Measurements from ENCODE around the gene KDM5C.
A peak's percentile ranks its signal among the peaks of the same experiment; 100 is the strongest.

Gene KDM5C

GRCh38 chrX:53224860-53225797 lies at the start of gene KDM5C:
Gene KDM5C (minus strand): TSS chrX:53225207. CDS start chrX:53224889, 318 bp downstream.
- H3K4me3 ChIP-seq, result peak within 1 kb of the TSS; percentile 70 to 92 (median 79)

GRCh38 chrX:53272808-53273337 lies 47.9 kb upstream of the KDM5C start:
- H3K4me3 ChIP-seq, result no peak overlapping the region

More at GRCh38 chrX:53224860-53225797, at the start of gene KDM5C:
- peak within 1 kb of the TSS; percentile 76 to 99 (median 95) for H3K27ac ChIP-seq

GRCh38 chrX:53269536-53270107 lies 44.6 kb upstream of the KDM5C start:
- Histone ChIP-seq H3K27ac (no peak overlapping the region), H3K4me3 (no peak overlapping the region)

More at GRCh38 chrX:53272808-53273337, 47.9 kb upstream of the KDM5C start:
- H3K27ac ChIP-seq, result no peak overlapping the region

GRCh38 chrX:53268173-53268572 lies 43.2 kb upstream of the KDM5C start:
- H3K4me3 ChIP-seq, result no peak overlapping the region

GRCh38 chrX:53266914-53267313 lies 41.9 kb upstream of the KDM5C start:
- Histone ChIP-seq H3K4me3 (no peak overlapping the region), H3K27ac (peak overlapping the region in 10 of 21 experiments; percentile 16 to 60 (median 44))

More at GRCh38 chrX:53268173-53268572, 43.2 kb upstream of the KDM5C start:
- H3K27ac ChIP-seq, result peak overlapping the region in 4 of 21 experiments; percentile 11 to 36 (median 30)

GRCh38 chrX:53265771-53266574 lies 41.0 kb upstream of the KDM5C start:
- H3K4me3 ChIP-seq, result no peak overlapping the region
- H3K27ac ChIP-seq, result peak overlapping the region in 15 of 21 experiments; percentile 12 to 66 (median 44)

- no peak overlapping the region for H3K4me3 ChIP-seq
- H3K27ac ChIP-seq, result no peak overlapping the region
These were observed 38.6 kb upstream of the KDM5C start for GRCh38 chrX:53263597-53264094.

- no peak overlapping the region for H3K4me3 ChIP-seq
- no peak overlapping the region for H3K27ac ChIP-seq
These were observed 37.9 kb upstream of the KDM5C start for GRCh38 chrX:53262918-53263394.

- Histone ChIP-seq H3K4me3 (no peak overlapping the region), H3K27ac (no peak overlapping the region)
These were observed 37.3 kb upstream of the KDM5C start for GRCh38 chrX:53262189-53262917.

- no peak overlapping the region for H3K27ac ChIP-seq
These were observed 36.5 kb upstream of the KDM5C start for GRCh38 chrX:53261355-53261972.

GRCh38 chrX:53260836-53261235 lies 35.8 kb upstream of the KDM5C start:
- no peak overlapping the region for H3K4me3 ChIP-seq
- H3K27ac ChIP-seq, result no peak overlapping the region

More at GRCh38 chrX:53261355-53261972, 36.5 kb upstream of the KDM5C start:
- H3K4me3 ChIP-seq, result no peak overlapping the region

GRCh38 chrX:53257670-53258423 lies 32.8 kb upstream of the KDM5C start:
- no peak overlapping the region for H3K27ac ChIP-seq
- H3K4me3 ChIP-seq, result no peak overlapping the region

GRCh38 chrX:53257166-53257565 lies 32.2 kb upstream of the KDM5C start:
- Histone ChIP-seq H3K27ac (no peak overlapping the region), H3K4me3 (no peak overlapping the region)

GRCh38 chrX:53256446-53257041 lies 31.5 kb upstream of the KDM5C start:
- Histone ChIP-seq H3K4me3 (no peak overlapping the region), H3K27ac (no peak overlapping the region)

GRCh38 chrX:53255738-53256191 lies 30.8 kb upstream of the KDM5C start:
- Histone ChIP-seq H3K4me3 (no peak overlapping the region), H3K27ac (no peak overlapping the region)

GRCh38 chrX:53254570-53255461 lies 29.8 kb upstream of the KDM5C start:
- H3K27ac ChIP-seq, result no peak overlapping the region
- H3K4me3 ChIP-seq, result no peak overlapping the region

All from skin epidermis (tissue), 12 donors.